HG03354 (cell line): ENCODE data around the gene ITGA6.

ENCODE experiments used
- ATAC-seq: cut with Tn5 transposase; IDR thresholded peaks from one replicate; pipeline ENCODE4 v1.9.1; 2021; ENCODE audit warnings: mild to moderate bottlenecking; ENCODE audit not compliant: unreplicated experiment, poor library complexity, severe bottlenecking

Gene ITGA6

DNA sequence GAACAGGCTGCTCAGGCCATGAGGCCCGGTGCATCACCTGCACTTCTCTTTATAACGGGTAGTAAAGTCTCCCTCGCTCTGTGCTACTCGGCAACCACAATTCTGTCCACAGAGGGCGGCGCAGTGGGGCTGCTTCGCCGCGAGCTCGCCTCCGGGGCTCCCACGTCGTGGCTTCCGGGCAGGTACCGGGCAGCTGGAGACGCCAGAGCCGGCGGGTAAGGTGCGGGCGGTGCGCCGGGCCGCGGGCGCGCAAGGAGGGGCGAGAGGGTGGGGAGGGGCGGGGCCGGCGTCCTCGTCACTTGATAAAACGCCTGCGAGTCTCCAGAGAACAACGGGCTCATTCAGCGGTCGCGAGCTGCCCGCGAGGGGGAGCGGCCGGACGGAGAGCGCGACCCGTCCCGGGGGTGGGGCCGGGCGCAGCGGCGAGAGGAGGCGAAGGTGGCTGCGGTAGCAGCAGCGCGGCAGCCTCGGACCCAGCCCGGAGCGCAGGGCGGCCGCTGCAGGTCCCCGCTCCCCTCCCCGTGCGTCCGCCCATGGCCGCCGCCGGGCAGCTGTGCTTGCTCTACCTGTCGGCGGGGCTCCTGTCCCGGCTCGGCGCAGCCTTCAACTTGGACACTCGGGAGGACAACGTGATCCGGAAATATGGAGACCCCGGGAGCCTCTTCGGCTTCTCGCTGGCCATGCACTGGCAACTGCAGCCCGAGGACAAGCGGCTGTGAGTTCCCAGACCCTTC is at the start of gene ITGA6:
Gene ITGA6, plus strand, starts transcription at position 331 of the 734 bp plus-strand sequence.
- ATAC-seq = peak; percentile 47

DNA sequence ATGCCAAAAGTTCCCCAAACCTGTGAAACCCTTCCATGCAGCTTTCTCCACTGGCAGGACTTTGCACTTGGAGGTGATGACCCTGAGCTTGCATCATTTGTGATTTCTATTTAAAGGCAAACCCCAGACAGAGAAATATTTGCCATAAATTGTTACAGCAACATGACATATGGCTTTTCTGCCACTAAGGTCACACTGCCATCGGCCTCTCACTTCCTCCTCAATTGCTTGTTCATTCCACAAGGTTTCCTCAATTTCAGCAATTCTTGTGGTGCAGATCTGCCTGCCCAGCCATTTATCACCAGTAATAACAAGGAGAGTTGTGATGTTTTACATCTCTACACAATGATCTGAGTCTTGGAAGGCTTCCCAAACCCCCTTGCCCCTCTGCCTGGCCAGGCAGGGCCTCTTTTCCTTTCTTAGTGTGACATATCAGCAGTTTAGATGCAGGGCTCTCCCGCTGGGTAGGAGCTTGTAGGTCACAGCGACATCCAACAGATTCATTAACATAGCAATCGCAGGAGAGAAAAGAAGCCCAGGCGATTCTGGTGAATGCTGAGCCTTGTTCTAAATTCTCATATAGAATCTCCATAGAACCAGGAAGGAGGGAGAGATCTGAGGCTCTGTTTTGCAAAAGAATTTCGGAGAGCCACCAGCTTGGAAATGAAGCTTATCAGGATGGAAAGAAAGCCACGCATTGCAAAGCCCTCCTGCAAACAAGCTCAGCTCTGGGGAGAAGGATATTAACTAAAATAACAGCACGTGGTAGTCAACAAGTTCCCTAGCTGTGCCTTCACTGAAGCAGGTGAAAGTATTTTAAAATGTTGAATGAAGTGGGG is 46.7 kb upstream of the ITGA6 start:
- no peak for ATAC-seq

DNA sequence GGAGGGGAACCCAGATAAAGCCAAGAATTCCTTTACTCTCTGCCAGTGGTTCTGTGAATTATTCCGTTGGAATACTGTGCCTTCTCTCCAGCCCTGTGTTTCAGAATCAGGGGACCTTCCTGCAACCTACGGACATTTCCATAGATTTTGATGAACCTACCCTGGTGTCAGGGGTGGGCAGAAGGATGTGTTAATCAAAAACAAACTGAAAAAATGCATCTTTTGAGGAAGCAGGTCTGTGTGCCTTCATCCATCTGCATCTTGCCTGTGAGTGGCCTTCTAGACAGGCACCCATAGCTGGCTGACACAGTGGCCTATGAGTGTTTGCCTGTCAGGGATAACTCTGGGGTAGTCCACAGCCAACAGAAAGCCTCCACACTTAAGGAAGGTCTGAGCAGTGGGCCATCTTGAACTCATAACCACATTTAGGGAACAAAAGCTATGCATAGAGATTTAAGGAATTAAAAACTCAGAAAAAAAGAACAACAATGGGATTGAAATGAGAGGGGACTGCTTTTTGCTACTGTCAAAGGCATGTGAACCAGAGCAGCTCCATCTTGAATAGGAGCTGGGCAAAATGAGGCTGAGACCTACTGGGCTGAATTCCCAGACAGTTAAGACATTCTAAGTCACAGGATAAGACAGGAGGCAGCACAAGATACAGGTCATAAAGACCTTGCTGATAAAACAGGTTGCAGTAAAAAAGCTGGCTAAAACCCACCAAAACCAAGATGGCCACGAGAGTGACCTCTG is 45.9 kb upstream of the ITGA6 start:
- ATAC-seq = no peak

DNA sequence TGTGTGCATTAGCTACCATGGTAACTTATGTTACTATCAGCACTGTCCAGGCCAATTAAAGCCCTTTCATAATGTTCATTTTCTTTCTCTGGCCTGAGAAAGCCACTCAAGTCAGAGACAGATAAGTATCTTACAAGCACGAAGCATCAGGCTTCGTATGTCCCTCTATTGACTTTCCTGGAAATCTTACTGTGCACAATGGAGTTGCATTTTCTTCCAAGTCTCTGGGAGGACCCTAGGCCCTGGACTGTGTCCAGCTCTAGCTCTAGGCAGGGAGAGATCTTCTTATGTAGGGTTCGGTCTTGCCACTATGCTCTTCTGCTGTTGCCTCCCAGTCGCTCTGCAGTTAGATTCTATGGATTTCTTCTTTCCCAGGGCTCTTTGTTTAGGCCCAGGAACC is 40.0 kb upstream of the ITGA6 start:
- ATAC-seq = no peak

DNA sequence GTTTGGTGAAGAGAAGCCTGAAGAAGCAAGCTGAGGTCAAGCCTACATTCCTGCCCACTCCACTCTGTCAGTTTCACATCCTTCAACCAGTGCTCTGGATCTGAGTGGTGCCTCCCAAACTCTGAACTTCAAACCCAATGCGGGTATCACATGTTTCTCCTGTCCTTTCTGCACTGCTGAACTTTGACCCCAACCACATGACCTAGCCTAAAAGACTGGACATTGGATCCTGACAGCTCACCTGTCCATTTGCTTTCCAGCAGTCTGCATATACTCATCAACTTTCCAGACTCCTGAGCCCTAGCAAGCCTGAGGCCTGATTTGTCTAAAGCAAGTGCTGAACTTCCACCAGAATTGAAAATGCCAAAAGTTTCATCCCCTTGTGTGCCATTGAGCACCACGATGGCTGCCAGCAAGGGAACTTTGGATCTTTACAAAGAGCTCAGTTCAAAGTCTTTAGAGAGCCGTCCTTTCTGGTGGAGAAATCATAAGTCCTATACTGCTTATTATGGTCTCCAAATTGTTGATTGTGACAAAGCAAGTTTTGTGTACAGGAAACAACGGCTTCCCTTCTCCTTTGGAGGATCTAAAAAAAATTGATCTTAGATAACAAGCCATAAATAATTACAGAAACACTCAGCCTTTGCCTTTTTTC is 37.6 kb upstream of the ITGA6 start:
- ATAC-seq = no peak

DNA sequence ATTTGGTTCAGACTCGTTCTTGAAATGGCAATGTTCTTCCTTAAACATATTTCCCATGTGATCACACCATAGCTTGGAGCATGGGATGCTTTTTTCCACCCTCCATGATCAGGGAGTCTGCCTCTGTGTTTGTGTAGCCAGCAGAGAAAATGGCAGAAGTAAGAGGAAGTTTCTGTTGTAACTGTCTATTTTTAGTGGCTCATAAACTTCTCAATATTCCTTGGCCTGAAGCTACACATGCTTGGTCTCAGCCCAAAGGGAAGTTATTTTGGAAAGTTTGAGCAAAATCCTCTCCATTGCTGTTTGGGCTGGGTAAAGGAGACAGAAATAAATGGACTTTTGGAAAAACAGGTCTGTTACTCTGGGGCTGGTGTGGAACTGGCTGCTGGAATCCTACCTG is 33.4 kb upstream of the ITGA6 start:
- ATAC-seq = no peak

DNA sequence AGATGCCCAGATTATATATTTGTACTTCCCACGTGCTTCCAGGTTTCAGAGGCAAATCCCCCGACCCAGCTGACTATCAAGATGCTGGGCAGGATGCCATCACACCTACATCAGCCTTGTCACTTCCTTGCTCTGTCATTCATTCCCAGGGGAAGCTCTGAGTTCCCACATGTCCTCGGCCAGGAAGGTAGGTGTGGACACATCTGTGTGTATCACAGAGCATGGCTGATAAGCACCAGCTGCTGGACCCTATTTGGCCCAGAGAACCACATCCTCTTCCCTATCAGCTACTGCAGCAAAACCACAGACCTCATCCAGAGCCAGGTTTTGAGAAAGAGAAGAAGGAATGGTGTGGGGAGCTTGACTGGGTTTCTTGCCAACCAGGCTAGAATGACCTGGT is 31.9 kb upstream of the ITGA6 start:
- ATAC-seq = no peak

DNA sequence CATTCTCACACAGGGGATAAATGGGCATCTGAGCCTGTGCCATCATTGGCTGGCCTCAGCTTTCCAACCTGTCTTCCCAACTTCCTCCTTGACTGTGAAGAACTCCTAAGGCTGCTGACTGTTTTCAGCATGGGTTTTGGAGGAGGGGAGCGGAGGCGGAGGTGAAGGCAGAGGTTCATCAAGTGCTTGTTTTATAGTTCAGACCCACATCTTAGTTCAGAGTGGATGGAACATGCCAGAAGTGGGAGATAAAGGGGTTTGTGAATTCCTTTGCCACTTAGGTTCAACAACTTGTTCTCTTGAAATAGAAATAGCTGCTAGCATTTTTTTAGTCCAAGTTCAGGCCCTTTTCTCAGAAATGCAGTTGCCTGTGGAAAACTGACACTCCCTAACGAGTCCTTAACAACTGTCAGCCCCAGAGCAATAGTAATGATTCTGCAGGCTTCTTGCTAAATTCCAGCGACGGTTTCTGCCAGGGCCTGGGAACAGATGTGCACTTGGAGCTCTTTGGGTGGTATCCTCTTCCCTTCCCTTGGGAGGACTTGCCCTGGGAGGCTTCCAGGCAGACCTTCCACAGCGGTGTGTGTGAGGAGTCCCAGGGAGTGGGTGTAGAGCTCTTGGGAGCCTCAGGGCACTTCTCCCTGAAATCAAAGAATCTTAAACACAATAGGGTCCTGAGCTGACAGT is 30.1 kb upstream of the ITGA6 start:
- no peak for ATAC-seq

DNA sequence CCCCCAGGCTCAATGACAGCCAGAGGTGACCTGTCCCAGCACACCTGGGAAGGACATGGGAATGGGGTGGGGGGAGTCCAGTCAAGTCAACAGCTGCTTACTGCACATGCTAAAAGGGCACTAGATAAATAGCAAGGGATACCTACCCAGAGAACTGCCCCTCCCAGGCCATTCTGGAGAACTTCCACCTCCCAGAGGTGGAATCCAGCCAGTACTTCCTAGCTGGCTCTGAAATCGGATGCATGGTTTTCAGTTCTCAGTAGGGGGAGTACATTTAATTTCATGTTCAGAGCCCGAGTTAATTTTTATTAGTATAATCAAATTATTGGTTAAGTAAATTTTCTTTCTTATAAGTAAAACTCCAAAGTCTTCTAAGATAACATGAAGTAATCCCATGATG is 28.9 kb upstream of the ITGA6 start:
- ATAC-seq = no peak

DNA sequence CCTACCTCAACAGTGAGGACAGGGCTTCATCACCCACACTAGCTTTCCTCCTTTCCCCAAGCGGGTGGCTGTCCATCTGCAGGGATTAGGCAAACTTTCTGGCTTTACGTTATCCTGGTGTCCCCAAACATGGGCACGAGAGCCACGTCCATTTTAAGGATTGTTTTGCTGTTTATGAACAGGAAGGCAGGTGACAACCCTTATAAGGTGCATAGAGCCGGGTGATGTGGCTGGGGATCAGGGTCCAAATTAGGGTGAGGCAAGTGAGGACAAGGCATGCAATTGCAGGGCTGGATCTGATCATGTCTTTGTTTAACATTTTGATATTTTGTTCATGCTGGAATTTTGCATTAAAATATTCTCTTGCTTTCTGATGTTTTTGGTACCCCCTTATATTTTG is 27.6 kb upstream of the ITGA6 start:
- no peak for ATAC-seq

DNA sequence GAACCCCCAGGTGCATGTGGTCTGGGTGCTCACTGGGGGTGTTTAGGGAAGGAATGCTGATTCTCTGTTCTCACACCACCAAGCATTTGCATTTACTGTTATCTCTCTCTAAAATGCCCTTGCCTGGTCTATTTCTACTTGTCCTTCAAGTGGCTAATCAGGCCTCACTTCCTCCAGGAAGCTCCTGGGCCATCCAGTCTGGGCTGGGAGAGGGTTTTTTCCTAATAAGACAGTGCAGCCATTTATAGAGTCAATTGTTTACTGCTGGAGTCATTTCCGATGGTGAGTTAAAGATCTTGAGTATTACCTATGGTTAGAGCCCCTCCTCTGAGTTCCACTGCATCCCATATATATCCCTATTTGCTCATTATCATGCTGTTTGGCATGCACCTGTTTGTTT is 25.2 kb upstream of the ITGA6 start:
- ATAC-seq = no peak

DNA sequence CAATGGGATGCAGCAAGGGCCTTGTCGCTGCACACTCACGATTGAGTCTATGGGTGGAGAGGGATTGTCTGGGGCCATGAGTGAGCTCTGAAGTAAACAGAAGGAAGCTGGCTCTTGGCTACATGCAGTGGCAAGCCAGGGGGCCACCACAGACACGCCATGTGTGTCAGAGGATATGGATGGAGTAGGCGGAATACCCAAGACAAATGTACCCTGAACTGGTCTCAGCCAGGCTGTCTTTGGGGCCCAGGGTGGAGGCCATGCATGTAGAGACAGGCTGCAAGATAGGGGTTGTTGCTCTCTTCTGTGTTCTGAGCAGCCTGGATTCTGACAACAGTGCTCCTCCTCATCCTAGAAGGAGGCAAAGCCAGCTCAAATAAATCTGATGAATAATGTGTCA is 24.0 kb upstream of the ITGA6 start:
- ATAC-seq = no peak

DNA sequence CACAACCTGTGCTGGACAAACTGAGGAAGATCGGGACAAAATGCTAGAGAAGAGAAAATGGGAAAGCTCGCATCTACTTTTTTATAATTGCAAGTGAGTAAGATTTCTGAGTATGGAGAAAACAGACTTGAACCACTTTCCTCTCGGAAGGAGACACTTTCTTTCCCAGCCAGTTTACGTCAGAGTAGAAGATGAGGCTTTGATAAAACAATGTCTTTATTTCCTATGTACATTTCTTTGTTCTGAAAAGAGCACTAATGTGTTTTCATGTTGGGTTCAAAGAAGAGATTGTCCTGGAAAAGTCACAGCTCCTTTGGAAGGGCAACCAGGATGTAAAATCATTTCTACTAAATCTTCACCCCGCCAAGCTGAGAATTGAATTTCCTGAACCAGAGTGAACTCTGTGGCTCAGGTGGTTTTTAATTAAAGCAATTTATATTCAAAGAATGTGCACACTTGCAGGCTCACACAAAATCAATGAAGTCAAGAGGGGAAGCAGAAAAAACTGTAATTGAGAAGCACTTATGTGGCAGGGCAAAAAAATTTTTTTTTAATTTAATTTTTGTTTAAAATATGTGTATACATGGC is 23.4 kb upstream of the ITGA6 start:
- no peak for ATAC-seq

DNA sequence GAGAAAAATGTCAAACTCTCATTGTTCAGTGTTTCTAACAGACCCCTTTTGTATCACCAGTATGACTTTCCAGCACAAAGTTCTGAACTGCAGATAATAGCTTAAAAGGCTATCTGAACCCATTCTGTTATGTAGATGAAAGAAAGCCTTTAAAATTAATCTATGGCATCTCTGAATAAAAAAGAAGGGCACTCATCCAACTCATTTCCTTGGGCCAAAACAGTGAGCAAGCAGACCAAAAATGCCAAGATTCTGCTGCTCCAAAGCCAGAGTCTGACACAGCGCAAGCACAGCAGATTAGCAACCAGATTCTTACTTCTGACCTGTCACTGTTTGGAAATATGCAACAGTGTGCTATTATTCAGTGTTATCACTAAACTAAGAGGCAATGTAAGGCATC is 22.6 kb upstream of the ITGA6 start:
- ATAC-seq = no peak

DNA sequence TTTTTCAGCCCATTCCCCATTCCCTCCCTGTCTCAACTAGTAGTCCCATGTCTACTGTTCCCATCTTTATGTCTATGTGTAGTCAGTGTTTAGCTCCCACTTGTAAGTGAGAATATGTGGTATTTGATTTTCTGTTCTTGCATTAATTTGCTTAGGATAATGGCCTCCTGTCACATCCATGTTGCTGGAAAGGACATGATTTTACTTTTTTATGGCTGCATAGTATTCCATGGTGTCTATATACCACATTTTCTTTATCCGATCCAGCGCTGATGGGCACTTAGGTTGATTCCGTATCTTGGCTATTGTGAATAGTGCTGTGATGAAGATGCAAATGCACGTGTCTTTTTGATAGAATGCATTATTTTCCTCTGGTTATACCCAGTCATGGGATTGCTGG is 21.7 kb upstream of the ITGA6 start:
- no peak for ATAC-seq

DNA sequence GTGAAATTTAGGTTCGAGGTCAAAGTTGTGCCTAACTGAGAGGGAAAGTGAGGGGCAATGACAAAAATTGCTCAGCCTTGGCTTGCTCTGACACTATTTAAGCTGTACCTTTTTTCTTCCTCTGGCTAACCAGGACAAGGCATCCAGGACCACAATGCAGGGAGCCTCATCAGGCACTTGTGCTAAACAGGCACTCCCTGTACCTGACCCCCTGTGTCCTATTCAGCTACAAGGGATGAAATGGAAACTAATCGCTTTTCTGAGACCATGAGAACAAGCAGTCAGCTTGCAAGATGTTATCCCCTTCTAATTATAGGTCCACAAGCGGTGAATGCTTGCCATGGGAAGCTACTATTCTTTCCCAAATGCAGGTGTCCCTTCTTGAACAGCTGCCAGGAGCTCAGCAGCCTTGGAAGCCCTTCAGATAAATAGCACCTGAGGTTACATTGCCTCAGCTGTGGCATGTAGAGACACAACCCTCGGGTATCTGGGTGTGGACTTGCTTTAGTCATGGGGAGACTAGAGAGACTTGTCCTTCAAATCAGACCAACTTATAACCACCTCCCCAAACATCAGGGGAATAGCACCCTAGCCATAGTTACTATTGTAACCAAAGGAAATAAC is 19.1 kb upstream of the ITGA6 start:
- ATAC-seq = no peak

DNA sequence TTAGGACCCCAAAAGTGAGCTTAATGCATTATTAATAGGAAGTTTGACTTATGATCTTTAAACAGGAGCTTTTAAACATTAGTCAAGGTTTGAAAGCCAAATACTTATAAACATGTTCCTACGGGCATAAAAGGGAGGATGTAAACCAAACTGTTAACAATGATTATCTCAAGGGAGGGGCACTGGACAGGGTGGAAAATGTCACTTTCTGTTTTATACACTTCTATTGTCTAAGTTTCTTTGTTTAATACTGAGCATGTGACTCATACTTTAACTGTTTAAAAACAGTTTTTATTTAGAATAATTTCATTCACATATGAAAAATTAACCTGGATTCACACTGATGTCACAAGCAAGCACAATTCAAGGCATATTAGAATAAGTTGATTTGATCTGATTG is 18.3 kb upstream of the ITGA6 start:
- no peak for ATAC-seq

DNA sequence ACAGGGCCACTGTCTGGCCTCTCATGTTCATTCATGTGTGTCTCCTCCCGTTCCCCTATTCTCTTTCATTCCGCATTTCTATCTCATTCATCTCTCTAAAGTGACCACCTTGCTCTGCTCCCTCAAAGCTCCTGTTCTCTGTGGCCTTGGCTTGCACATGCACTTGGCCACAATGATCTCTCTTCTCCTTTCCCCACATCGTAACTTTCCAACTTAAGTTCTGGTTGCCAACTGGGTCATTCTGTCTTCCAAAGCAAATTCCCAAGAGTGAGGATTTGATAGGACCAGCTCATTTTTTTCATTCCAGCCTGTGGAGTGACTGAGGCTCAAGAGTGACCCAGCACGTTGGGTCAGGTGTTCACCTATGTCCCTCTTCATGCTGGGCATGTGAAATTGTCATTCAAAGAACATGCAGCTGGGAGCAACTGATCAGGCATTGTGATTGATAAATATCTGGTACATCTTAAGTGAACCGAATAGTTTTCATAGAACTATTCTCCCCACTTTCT is 14.3 kb upstream of the ITGA6 start:
- ATAC-seq = no peak
